Measurements from ENCODE around the gene AGXT.

AGXT gene

GRCh38 chr2:240885566-240885965 lies 16.9 kb downstream of the AGXT start:
- DNase-seq (ENCODE audit: low read depth in 2 of 2), result no peak

GRCh38 chr2:240886023-240886565 lies 17.5 kb downstream of the AGXT start:
- no peak for DNase-seq (ENCODE audit: low read depth in 2 of 2)

GRCh38 chr2:240886678-240887609 lies 18.3 kb downstream of the AGXT start:
- DNase-seq (ENCODE audit: low read depth in 2 of 2), result no peak

GRCh38 chr2:240887631-240888030 lies 19.0 kb downstream of the AGXT start:
- no peak for DNase-seq (ENCODE audit: low read depth in 2 of 2)

- no peak for DNase-seq (ENCODE audit: low read depth in 2 of 2)
Observed at GRCh38 chr2:240888130-240888889, 19.7 kb downstream of the AGXT start.

GRCh38 chr2:240888890-240889573 lies 20.4 kb downstream of the AGXT start:
- no peak for DNase-seq (ENCODE audit: low read depth in 2 of 2)

GRCh38 chr2:240889601-240890560 lies 21.3 kb downstream of the AGXT start:
- no peak for DNase-seq (ENCODE audit: low read depth in 2 of 2)

- no peak for DNase-seq (ENCODE audit: low read depth in 2 of 2)
Observed at GRCh38 chr2:240890691-240891090, 22.1 kb downstream of the AGXT start.

- no peak for DNase-seq (ENCODE audit: low read depth in 2 of 2)
Observed at GRCh38 chr2:240891492-240892340, 23.1 kb downstream of the AGXT start.

GRCh38 chr2:240892356-240892755 lies 23.7 kb downstream of the AGXT start:
- DNase-seq (ENCODE audit: low read depth in 2 of 2), result no peak

GRCh38 chr2:240892925-240893324 lies 24.3 kb downstream of the AGXT start:
- no peak for DNase-seq (ENCODE audit: low read depth in 2 of 2)

GRCh38 chr2:240893363-240893844 lies 24.8 kb downstream of the AGXT start:
- DNase-seq (ENCODE audit: low read depth in 2 of 2), result peak in 1 of 2 donors; percentile 66

- no peak for DNase-seq (ENCODE audit: low read depth in 2 of 2)
Observed at GRCh38 chr2:240894006-240894405, 25.4 kb downstream of the AGXT start.

GRCh38 chr2:240894836-240895558 lies 26.4 kb downstream of the AGXT start:
- DNase-seq (ENCODE audit: low read depth in 2 of 2), result no peak

- DNase-seq (ENCODE audit: low read depth in 2 of 2), result no peak
Observed at GRCh38 chr2:240895656-240896388, 27.2 kb downstream of the AGXT start, which contains the start of gene MAB21L4. MAB21L4 (minus strand) TSS chr2:240896156; CDS start chr2:240895997, 159 bp downstream.

GRCh38 chr2:240896394-240896793 lies 27.8 kb downstream of the AGXT start:
- no peak for DNase-seq (ENCODE audit: low read depth in 2 of 2)

- no peak for DNase-seq (ENCODE audit: low read depth in 2 of 2)
Observed at GRCh38 chr2:240896871-240897692, 28.5 kb downstream of the AGXT start.
